ENCODE data around the gene HLA-DQB2.

The HLA-DQB2 gene

GRCh38 chr6:32713241-32713640 is 50.1 kb downstream of the HLA-DQB2 start:
- H2AFZ ChIP-seq (ENCODE audit: low read depth, low read length), result no peak overlapping the region
- H3K4me1 ChIP-seq (ENCODE audit: low read length), result peaks cover 6% of the 10 kb centered on the region; the same call in 1 of the 2 replicates
- TF ChIP-seq, protein P1, sequence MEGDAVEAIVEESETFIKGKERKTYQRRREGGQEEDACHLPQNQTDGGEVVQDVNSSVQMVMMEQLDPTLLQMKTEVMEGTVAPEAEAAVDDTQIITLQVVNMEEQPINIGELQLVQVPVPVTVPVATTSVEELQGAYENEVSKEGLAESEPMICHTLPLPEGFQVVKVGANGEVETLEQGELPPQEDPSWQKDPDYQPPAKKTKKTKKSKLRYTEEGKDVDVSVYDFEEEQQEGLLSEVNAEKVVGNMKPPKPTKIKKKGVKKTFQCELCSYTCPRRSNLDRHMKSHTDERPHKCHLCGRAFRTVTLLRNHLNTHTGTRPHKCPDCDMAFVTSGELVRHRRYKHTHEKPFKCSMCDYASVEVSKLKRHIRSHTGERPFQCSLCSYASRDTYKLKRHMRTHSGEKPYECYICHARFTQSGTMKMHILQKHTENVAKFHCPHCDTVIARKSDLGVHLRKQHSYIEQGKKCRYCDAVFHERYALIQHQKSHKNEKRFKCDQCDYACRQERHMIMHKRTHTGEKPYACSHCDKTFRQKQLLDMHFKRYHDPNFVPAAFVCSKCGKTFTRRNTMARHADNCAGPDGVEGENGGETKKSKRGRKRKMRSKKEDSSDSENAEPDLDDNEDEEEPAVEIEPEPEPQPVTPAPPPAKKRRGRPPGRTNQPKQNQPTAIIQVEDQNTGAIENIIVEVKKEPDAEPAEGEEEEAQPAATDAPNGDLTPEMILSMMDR (IDR thresholded peaks at IDR 0.05; ENCODE audit: low read depth, low read length), result no peak
- TF ChIP-seq EZH2phosphoT487 (IDR thresholded peaks at IDR 0.05; ENCODE audit: low read depth), result no peak
- H3K27me3 ChIP-seq (ENCODE audit: low read depth, low read length), result no peaks in the 10 kb centered on the region
- H3K4me3 ChIP-seq (ENCODE audit: low read length), result no peak overlapping the region
- no peaks in the 10 kb centered on the region for H4K20me1 ChIP-seq (ENCODE audit: insufficient read depth, low read length)
- no peak overlapping the region for H3K4me2 ChIP-seq (ENCODE audit: low read length)
- H3K9ac ChIP-seq (ENCODE audit: low read length), result no peak overlapping the region
- H3K79me2 ChIP-seq (ENCODE audit: low read length), result no peaks in the 10 kb centered on the region
- no peak overlapping the region for H3K27ac ChIP-seq (ENCODE audit: low read length)
- no peaks in the 10 kb centered on the region for H3K9me3 ChIP-seq (ENCODE audit: insufficient read depth, low read length)
- H3K36me3 ChIP-seq (replicated peaks; ENCODE audit: low read depth, low read length), result no peaks in the 10 kb centered on the region

DNA sequence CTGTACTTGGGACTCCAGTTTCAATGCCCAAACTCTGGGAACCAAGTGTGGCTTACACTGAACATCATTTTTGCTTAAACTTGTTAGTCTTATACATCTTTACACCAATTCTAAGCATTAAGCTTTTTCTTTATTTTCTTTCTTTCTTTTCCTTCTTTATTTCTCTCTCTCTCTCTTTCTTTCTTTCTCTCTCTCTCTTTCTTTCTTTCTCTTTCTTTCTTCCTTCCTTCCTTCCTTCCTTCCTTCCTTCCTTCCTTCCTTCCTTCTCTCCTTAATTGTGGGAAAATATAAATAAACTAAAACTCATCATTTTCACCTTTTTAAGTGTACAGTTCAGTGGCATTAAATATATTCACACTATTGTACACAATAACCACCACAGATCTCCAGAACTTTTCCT is 53.7 kb downstream of the HLA-DQB2 start:
- Histone ChIP-seq H3K9ac (ENCODE audit: low read length) (no peak overlapping the region), H3K36me3 (replicated peaks; ENCODE audit: low read depth, low read length) (no peaks in the 10 kb centered on the region), H3K27me3 (ENCODE audit: low read depth, low read length) (no peaks in the 10 kb centered on the region), H4K20me1 (ENCODE audit: insufficient read depth, low read length) (no peaks in the 10 kb centered on the region), H3K79me2 (ENCODE audit: low read length) (no peaks in the 10 kb centered on the region), H2AFZ (ENCODE audit: low read depth, low read length) (no peak overlapping the region), H3K4me2 (ENCODE audit: low read length) (no peak overlapping the region), H3K4me1 (ENCODE audit: low read length) (peaks cover 9% of the 10 kb centered on the region), H3K9me3 (ENCODE audit: insufficient read depth, low read length) (no peaks in the 10 kb centered on the region), H3K4me3 (ENCODE audit: low read length) (no peak overlapping the region), H3K27ac (ENCODE audit: low read length) (no peak overlapping the region)
- TF ChIP-seq, protein P1 (IDR thresholded peaks at IDR 0.05; ENCODE audit: low read depth, low read length), result no peak
- no peak for TF ChIP-seq EZH2phosphoT487 (IDR thresholded peaks at IDR 0.05; ENCODE audit: low read depth)

Data from OCI-LY3 (cell line).